ENCODE results near the gene SH3GL1.

The SH3GL1 gene

DNA sequence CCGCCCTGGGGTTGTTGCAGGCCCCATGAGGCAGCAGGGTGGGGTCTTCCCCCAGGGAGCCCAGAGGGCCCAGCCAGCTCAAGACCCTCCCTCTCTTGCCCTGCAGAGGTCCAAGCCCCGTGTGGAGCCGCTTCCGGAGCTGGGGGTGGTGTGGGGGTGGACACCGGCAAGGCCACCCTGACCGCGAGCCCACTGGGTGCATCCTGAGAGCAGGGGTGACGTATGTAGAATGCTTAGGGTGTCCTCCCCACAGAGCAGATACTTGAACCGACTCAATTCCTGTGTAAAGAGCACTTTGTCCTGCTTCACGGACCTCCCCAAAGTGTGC, 42.4 kb upstream of the SH3GL1 start:
- ATAC-seq (replicated peaks) (no peak), DNase-seq (no peak)
- Mint-ChIP-seq H3K4me1 (ENCODE audit: low read depth in 2 of 2) (peaks cover 0 to 6% of the 10 kb centered on the region in 2 donors), H3K27ac (no peak overlapping the region), H3K36me3 (ENCODE audit: insufficient read depth) (peaks cover 20% of the 10 kb centered on the region), H3K9me3 (no peaks in the 10 kb centered on the region), H3K4me3 (peak overlapping the region in 1 of 2 donors; percentile 53), H3K27me3 (no peaks in the 10 kb centered on the region)

GRCh38 chr19:4441994-4442818, 41.9 kb upstream of the SH3GL1 start:
- Mint-ChIP-seq H3K27me3 (no peaks in the 10 kb centered on the region), H3K4me3 (peak overlapping the region; percentile 43 to 53), H3K36me3 (ENCODE audit: insufficient read depth) (peaks cover 20% of the 10 kb centered on the region), H3K4me1 (ENCODE audit: low read depth in 2 of 2) (peaks cover 0 to 6% of the 10 kb centered on the region in 2 donors), H3K9me3 (no peaks in the 10 kb centered on the region), H3K27ac (peak overlapping the region in 1 of 2 donors; percentile 5)
- ATAC-seq (replicated peaks) (peak; percentile 59), DNase-seq (no peak)

- H3K27ac Mint-ChIP-seq, result peak overlapping the region; percentile 35 to 66
- no peak for ATAC-seq (replicated peaks)
These were observed 38.9 kb upstream of the SH3GL1 start for GRCh38 chr19:4439243-4439642.

GRCh38 chr19:4437103-4437502, 36.8 kb upstream of the SH3GL1 start:
- H3K27me3 Mint-ChIP-seq, result no peaks in the 10 kb centered on the region
- no peak for DNase-seq
- peaks cover 0 to 2% of the 10 kb centered on the region in 2 donors for H3K4me1 Mint-ChIP-seq (ENCODE audit: low read depth in 2 of 2)
- no peaks in the 10 kb centered on the region for H3K9me3 Mint-ChIP-seq
- peaks cover 23% of the 10 kb centered on the region for H3K36me3 Mint-ChIP-seq (ENCODE audit: insufficient read depth)
- ATAC-seq (replicated peaks), result no peak
- no peak overlapping the region for H3K4me3 Mint-ChIP-seq
- no peak overlapping the region for H3K27ac Mint-ChIP-seq

More at GRCh38 chr19:4439243-4439642, 38.9 kb upstream of the SH3GL1 start:
- H3K4me1 Mint-ChIP-seq (ENCODE audit: low read depth in 2 of 2), result peaks cover 0 to 6% of the 10 kb centered on the region in 2 donors
- H3K36me3 Mint-ChIP-seq (ENCODE audit: insufficient read depth), result peaks cover 19% of the 10 kb centered on the region
- DNase-seq, result no peak
- no peaks in the 10 kb centered on the region for H3K27me3 Mint-ChIP-seq
- H3K4me3 Mint-ChIP-seq, result no peak overlapping the region
- H3K9me3 Mint-ChIP-seq, result no peaks in the 10 kb centered on the region

- Mint-ChIP-seq H3K4me1 (ENCODE audit: low read depth in 2 of 2) (no peaks in the 10 kb centered on the region), H3K36me3 (ENCODE audit: insufficient read depth) (peaks cover 22% of the 10 kb centered on the region), H3K27me3 (no peaks in the 10 kb centered on the region)
These were observed 35.9 kb upstream of the SH3GL1 start for GRCh38 chr19:4436231-4436630.

DNA sequence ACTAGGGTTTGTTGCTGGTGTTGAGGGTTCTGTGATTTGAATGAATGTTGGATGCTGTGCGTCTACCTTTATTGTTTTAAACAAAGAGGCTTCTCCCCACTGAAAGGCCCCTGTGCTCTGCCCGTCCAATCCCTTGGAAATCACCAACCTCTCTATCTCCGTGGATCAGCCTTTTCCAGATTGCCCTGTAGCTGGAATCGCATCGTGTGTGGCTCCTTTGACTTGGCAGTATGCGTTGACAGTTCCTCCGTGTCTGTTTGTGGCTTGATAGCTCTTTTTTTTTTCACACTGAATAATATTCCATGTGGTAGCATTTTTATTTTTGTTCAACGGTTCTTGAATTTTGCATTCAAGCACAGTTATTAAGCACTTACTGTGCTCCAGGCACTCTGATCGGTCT, 34.0 kb upstream of the SH3GL1 start:
- no peak for DNase-seq
- H3K4me1 Mint-ChIP-seq (ENCODE audit: low read depth in 2 of 2), result no peaks in the 10 kb centered on the region
- H3K27me3 Mint-ChIP-seq, result no peaks in the 10 kb centered on the region
- H3K27ac Mint-ChIP-seq, result peak overlapping the region in 1 of 2 donors; percentile 23
- H3K9me3 Mint-ChIP-seq, result no peaks in the 10 kb centered on the region
- H3K36me3 Mint-ChIP-seq (ENCODE audit: insufficient read depth), result peaks cover 20% of the 10 kb centered on the region
- H3K4me3 Mint-ChIP-seq, result no peak overlapping the region
- no peak for ATAC-seq (replicated peaks)

More at GRCh38 chr19:4436231-4436630, 35.9 kb upstream of the SH3GL1 start:
- Mint-ChIP-seq H3K27ac (no peak overlapping the region), H3K9me3 (no peaks in the 10 kb centered on the region), H3K4me3 (no peak overlapping the region)
- DNase-seq (no peak), ATAC-seq (replicated peaks) (no peak)

GRCh38 chr19:4432918-4433506, 32.7 kb upstream of the SH3GL1 start:
- no peak overlapping the region for H3K4me3 Mint-ChIP-seq
- ATAC-seq (replicated peaks) (no peak), DNase-seq (no peak)
- H3K27me3 Mint-ChIP-seq, result no peaks in the 10 kb centered on the region
- no peaks in the 10 kb centered on the region for H3K4me1 Mint-ChIP-seq (ENCODE audit: low read depth in 2 of 2)
- H3K36me3 Mint-ChIP-seq (ENCODE audit: insufficient read depth), result peaks cover 20% of the 10 kb centered on the region
- H3K9me3 Mint-ChIP-seq, result no peaks in the 10 kb centered on the region
- no peak overlapping the region for H3K27ac Mint-ChIP-seq

- Mint-ChIP-seq H3K4me1 (ENCODE audit: low read depth in 2 of 2) (no peaks in the 10 kb centered on the region), H3K27me3 (no peaks in the 10 kb centered on the region), H3K9me3 (no peaks in the 10 kb centered on the region), H3K27ac (peak overlapping the region in 1 of 2 donors; percentile 46), H3K4me3 (no peak overlapping the region), H3K36me3 (ENCODE audit: insufficient read depth) (peaks cover 20% of the 10 kb centered on the region)
- DNase-seq (no peak), ATAC-seq (replicated peaks) (peak; percentile 46)
These were observed 31.7 kb upstream of the SH3GL1 start for GRCh38 chr19:4431808-4432674.

- Mint-ChIP-seq H3K4me1 (ENCODE audit: low read depth in 2 of 2) (no peaks in the 10 kb centered on the region), H3K27me3 (no peaks in the 10 kb centered on the region), H3K9me3 (no peaks in the 10 kb centered on the region), H3K36me3 (ENCODE audit: insufficient read depth) (peaks cover 20% of the 10 kb centered on the region), H3K27ac (peak overlapping the region in 1 of 2 donors; percentile 46), H3K4me3 (no peak overlapping the region)
- ATAC-seq (replicated peaks) (no peak), DNase-seq (no peak)
These were observed 30.9 kb upstream of the SH3GL1 start for GRCh38 chr19:4431296-4431695.

DNA sequence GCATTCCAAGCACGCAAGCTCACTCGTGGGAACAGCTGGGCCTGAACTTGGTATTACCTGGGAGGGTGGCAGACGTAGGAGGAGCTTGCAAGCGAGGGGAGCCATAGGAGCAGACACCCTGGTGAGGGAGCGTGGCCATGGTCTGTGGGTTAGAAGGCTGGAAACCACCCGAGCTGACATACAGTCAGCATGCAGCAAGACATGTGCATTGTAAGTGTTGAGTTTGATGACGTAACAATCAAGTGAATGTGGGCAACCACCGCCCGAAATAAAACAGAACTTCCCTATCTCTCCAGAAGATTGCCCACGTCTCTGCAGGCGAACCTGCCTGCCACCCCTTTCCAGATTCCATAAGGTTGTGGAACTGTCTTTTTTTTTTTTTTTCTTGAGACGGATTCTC, 30.4 kb upstream of the SH3GL1 start:
- ATAC-seq (replicated peaks) (peak; percentile 51), DNase-seq (no peak)
- peaks cover 19% of the 10 kb centered on the region for H3K36me3 Mint-ChIP-seq (ENCODE audit: insufficient read depth)
- H3K27ac Mint-ChIP-seq, result peak overlapping the region; percentile 7 to 59
- no peak overlapping the region for H3K4me3 Mint-ChIP-seq
- H3K9me3 Mint-ChIP-seq, result no peaks in the 10 kb centered on the region
- H3K27me3 Mint-ChIP-seq, result no peaks in the 10 kb centered on the region
- H3K4me1 Mint-ChIP-seq (ENCODE audit: low read depth in 2 of 2), result no peaks in the 10 kb centered on the region

DNA sequence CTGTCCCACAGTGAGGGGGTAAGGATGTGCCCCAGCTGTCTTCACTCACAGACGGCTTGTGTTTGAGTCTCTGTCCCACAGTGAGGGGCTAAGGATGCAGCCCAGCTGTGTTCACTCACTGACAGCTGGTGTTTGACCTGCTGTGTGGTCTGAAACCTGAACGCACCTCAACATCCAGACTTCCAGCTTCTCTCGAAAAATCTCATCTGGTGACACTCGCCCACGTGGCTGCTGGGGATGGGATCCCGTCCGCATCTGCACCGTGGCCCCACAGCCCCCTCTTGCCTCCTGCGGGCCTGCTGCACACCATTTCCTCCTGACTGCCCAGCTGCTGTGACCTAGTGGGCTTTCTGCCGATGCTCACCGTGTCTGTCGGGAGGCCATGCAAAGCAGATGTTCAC, 29.4 kb upstream of the SH3GL1 start:
- peaks cover 16% of the 10 kb centered on the region for H3K36me3 Mint-ChIP-seq (ENCODE audit: insufficient read depth)
- no peaks in the 10 kb centered on the region for H3K4me1 Mint-ChIP-seq (ENCODE audit: low read depth in 2 of 2)
- DNase-seq (no peak), ATAC-seq (replicated peaks) (no peak)
- peak overlapping the region in 1 of 2 donors; percentile 59 for H3K27ac Mint-ChIP-seq
- H3K27me3 Mint-ChIP-seq, result no peaks in the 10 kb centered on the region
- no peaks in the 10 kb centered on the region for H3K9me3 Mint-ChIP-seq
- H3K4me3 Mint-ChIP-seq, result no peak overlapping the region

DNA sequence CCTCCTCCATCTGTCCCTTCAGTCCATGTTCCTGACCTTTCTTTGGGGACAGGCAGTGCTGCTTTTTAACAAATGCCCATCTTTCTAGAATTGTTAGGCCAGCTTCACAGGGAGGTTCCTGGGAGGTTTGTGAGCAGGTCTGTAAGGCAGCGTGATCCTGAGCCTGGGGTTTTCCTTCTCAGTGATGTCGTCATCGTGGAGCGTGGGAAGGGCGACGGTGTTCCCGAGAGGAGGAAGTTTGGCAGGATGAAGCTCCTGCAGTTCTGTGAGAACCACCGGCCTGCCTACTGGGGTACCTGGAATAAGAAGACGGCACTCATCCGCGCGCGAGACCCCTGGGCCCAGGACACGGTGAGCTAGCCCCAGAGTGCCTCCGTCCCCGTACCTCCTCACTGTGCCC, 28.9 kb upstream of the SH3GL1 start:
- DNase-seq (no peak), ATAC-seq (replicated peaks) (no peak)
- Mint-ChIP-seq H3K4me3 (no peak overlapping the region), H3K36me3 (ENCODE audit: insufficient read depth) (peaks cover 18% of the 10 kb centered on the region), H3K27ac (no peak overlapping the region), H3K27me3 (no peaks in the 10 kb centered on the region), H3K4me1 (ENCODE audit: low read depth in 2 of 2) (no peaks in the 10 kb centered on the region), H3K9me3 (no peaks in the 10 kb centered on the region)

DNA sequence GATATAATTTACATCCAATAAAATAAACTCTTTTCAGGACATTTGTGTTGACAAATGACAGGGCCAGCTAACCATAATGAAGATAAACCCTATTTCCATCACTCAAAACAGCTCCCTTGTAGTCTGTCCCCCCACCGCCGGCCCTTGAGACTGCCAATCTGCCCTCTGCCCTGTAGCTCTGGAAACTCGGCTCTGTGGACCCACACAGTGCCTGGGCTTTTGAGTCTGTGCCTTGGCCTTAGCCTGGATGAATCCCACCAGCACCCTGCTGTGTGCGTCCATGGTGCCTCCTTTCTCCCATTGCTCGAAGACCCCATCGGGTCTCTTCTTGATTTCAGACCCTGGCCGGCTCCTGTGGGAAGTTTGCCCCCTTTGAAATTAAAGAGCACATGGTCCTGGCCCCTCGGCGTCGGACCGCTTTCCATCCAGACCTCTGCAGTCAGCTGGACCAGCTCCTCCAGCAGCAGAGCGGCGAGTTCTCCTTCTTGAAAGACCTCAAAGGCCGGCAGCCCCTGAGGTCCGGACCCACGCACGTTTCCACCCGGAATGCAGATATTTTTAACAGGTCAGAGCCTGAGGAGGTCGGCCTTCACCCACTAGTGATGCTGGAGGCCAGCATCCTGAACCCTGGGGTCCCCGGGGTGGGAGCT, 28.1 kb upstream of the SH3GL1 start:
- H3K9me3 Mint-ChIP-seq, result no peaks in the 10 kb centered on the region
- no peak overlapping the region for H3K27ac Mint-ChIP-seq
- peaks cover 20% of the 10 kb centered on the region for H3K36me3 Mint-ChIP-seq (ENCODE audit: insufficient read depth)
- ATAC-seq (replicated peaks) (no peak), DNase-seq (no peak)
- no peaks in the 10 kb centered on the region for H3K4me1 Mint-ChIP-seq (ENCODE audit: low read depth in 2 of 2)
- H3K27me3 Mint-ChIP-seq, result no peaks in the 10 kb centered on the region
- no peak overlapping the region for H3K4me3 Mint-ChIP-seq

All from effector memory CD8-positive, alpha-beta T cell (primary cell).